B cell (primary cell): ENCODE measurements around the gene LPAR4. TPM values are rescaled to one million over a fixed set of nuclear protein-coding genes. Genes with fewer than 3 reads are reported as not detected.
"Not testable (repeated sequence)": the region's sequence is repeated elsewhere in the genome, so short reads cannot be mapped to it uniquely, and the experiment has no call there.

Experiments
- ATAC-seq: fragments of 200-7000 bp; cut with Tn5 transposase; one replicate; pipeline ENCODE4 v1.10.0; 2021; ENCODE audit warnings: low read depth, mild to moderate bottlenecking, moderate number of reproducible peaks, moderate library complexity
- CTCF ChIA-PET: fragments of 350-600 bp; sonication (Branson Sonifier 250); formaldehyde crosslinking; loops from one replicate; lab custom pipeline; 2021; ENCODE audit warnings: antibody characterized with exemption, inconsistent platforms; lab: Charles Lee
- POLR2A ChIA-PET: fragments of 350-600 bp; sonication (Branson Sonifier 250); formaldehyde crosslinking; loops from one replicate; lab custom pipeline; 2021; ENCODE audit warnings: antibody characterized with exemption; lab: Charles Lee
- DNase-seq: peaks from one replicate; pipeline ENCODE4 v3.0.0; 2013
- H2AFZ ChIP-seq: 2 replicates; pipeline ENCODE4 v1.6.1; 2012; ENCODE audit warnings: mild to moderate bottlenecking, low read depth, low read length; ENCODE audit not compliant: insufficient read depth, poor library complexity, severe bottlenecking
- H3K27ac ChIP-seq, 2 donors: 1 replicate in 1 of 2; 2 replicates in 1 of 2; pipeline ENCODE4 v1.5.1; 2012 to 2013; ENCODE audit warnings: low read length in 2 of 2, mild to moderate bottlenecking in 2 of 2, moderate library complexity in 1 of 2
- H3K27me3 ChIP-seq, 4 experiments: fragments of 200-600 bp in 1 of 4; sonication (generic) in 1 of 4; replicated peaks in 1 of 4; 1 replicate in 2 of 4; 2 replicates in 2 of 4; pipeline versions ENCODE4 v1.6.1 to v1.7.0; 2013 to 2016; ENCODE audit warnings: low read length in 3 of 4, mild to moderate bottlenecking in 2 of 4, mixed read lengths in 1 of 4, moderate library complexity in 1 of 4; ENCODE audit not compliant: insufficient read depth in 4 of 4, control insufficient read depth in 3 of 4; ENCODE audit errors: control extremely low read depth in 1 of 4
- H3K36me3 ChIP-seq, 2 experiments: replicated peaks in 1 of 2; 1 replicate in 1 of 2; 2 replicates in 1 of 2; pipeline versions ENCODE4 v1.6.1 to v1.7.1; 2013; ENCODE audit warnings: low read length in 1 of 2; ENCODE audit not compliant: insufficient read depth in 2 of 2, control insufficient read depth in 1 of 2; ENCODE audit errors: control extremely low read depth in 1 of 2, extremely low read depth in 1 of 2
- H3K4me1 ChIP-seq, 2 donors: fragments of 200-600 bp in 1 of 2; sonication (generic) in 1 of 2; 1 replicate in 1 of 2; 2 replicates in 1 of 2; pipeline versions ENCODE4 v1.5.1 to v1.6.1; 2013 to 2017; ENCODE audit warnings: low read length in 2 of 2; ENCODE audit not compliant: control insufficient read depth in 2 of 2, insufficient read depth in 2 of 2
- H3K4me2 ChIP-seq: replicated peaks from 2 replicates; pipeline ENCODE3; 2012; ENCODE audit warnings: mild to moderate bottlenecking, low read depth, low read length; ENCODE audit not compliant: poor library complexity, severe bottlenecking
- H3K4me3 ChIP-seq, 5 experiments: fragments of 200-600 bp in 1 of 5; sonication (generic) in 1 of 5; 1 replicate in 3 of 5; 2 replicates in 2 of 5; pipeline versions ENCODE4 v1.5.1 to v1.7.0; 2011 to 2016; ENCODE audit warnings: low read length in 4 of 5, mild to moderate bottlenecking in 4 of 5, low read depth in 2 of 5, control low read depth in 1 of 5, moderate library complexity in 1 of 5; ENCODE audit not compliant: insufficient read depth in 1 of 5; ENCODE audit errors: control extremely low read depth in 1 of 5, extremely low read depth in 1 of 5
- H3K79me2 ChIP-seq: fragments of 200-600 bp; sonication (generic); one replicate; pipeline ENCODE4 v1.6.0; 2016; ENCODE audit warnings: low read length; ENCODE audit not compliant: control insufficient read depth, insufficient read depth
- H3K9ac ChIP-seq: fragments of 200-600 bp; sonication (generic); 2 replicates; pipeline ENCODE4 v1.6.1; 2017; ENCODE audit warnings: mild to moderate bottlenecking, low read length, moderate library complexity
- H3K9me3 ChIP-seq, 3 donors: one replicate each; pipeline versions ENCODE4 v1.6.1 to v1.7.1; 2013; ENCODE audit warnings: low read length in 2 of 3; ENCODE audit not compliant: control insufficient read depth in 2 of 3, insufficient read depth in 1 of 3; ENCODE audit errors: control extremely low read depth in 1 of 3
- H4K20me1 ChIP-seq: 2 replicates; pipeline ENCODE4 v1.6.0; 2012; ENCODE audit warnings: mild to moderate bottlenecking, low read length; ENCODE audit not compliant: insufficient read depth, control insufficient read depth, poor library complexity, severe bottlenecking
- H3K27ac Mint-ChIP-seq: one replicate; pipeline ENCODE4 v1.8.0; 2021; ENCODE audit warnings: mixed read lengths
- H3K27me3 Mint-ChIP-seq: one replicate; pipeline ENCODE4 v1.8.0; 2021; ENCODE audit warnings: mixed read lengths
- H3K4me1 Mint-ChIP-seq: one replicate; pipeline ENCODE4 v1.8.0; 2021; ENCODE audit warnings: mixed read lengths
- H3K4me3 Mint-ChIP-seq: one replicate; pipeline ENCODE4 v1.8.0; 2021; ENCODE audit warnings: mixed read lengths
- H3K9me3 Mint-ChIP-seq: one replicate; pipeline ENCODE4 v1.8.0; 2022; ENCODE audit warnings: mixed read lengths; ENCODE audit not compliant: insufficient read depth
- CTCF ChIP-seq: fragments of 200-600 bp; IDR thresholded peaks from one replicate; pipeline ENCODE4 v1.8.0; 2022; ENCODE audit warnings: antibody characterized with exemption, mild to moderate bottlenecking
- EZH2 ChIP-seq: IDR thresholded peaks from 2 replicates; pipeline ENCODE4 v1.6.1; 2012; ENCODE audit warnings: borderline replicate concordance, low read depth, mild to moderate bottlenecking, moderate library complexity, low read length; ENCODE audit not compliant: insufficient read depth, poor library complexity, severe bottlenecking
- WGBS: methylation state at CpG from one replicate; pipeline ENCODE4 v1.1.5; 2013; ENCODE audit warnings: missing lambda C conversion rate; ENCODE audit not compliant: insufficient coverage; 5-methylcytosine and 5-hydroxymethylcytosine counted together
- intact Hi-C: fragments of 100-400 bp; cut with micrococcal nuclease; formaldehyde crosslinking; loops from one replicate; pipeline ENCODE4 v1.10.0; 2022
- polyA plus RNA-seq: library from polyadenylated mRNA; depleted of rRNA; stranded (reverse); fragments of >200 nt; gene quantifications from 2 replicates; pipeline ENCODE4 v1.2.3, GENCODE V29; 2012
- total RNA-seq, 2 donors: library from RNA; stranded (reverse); fragments of 120-200 nt in 1 of 2; gene quantifications; 1 replicate in 1 of 2; 2 replicates in 1 of 2; pipeline versions ENCODE4 v1.2.3 to v1.2.4, GENCODE V29; 2013 to 2022

The LPAR4 gene
- total and polyA plus RNA-seq, 2 donors (not counting 1 experiment from before 2014, with no cell fraction given) = 0.03 TPM; not detected in 1

GRCh38 chrX:78801522-78801921 is 54.0 kb downstream of the LPAR4 start:
- H3K4me1 Mint-ChIP-seq = peaks cover 13% of the 10 kb centered on the region
- CTCF ChIA-PET = no interaction called here
- H2AFZ ChIP-seq = no peak overlapping the region
- H4K20me1 ChIP-seq = no peaks in the 10 kb centered on the region
- no peak overlapping the region for H3K9ac ChIP-seq
- peaks cover 0 to 8% (median 3%) of the 10 kb centered on the region in 3 donors for H3K9me3 ChIP-seq
- ATAC-seq = no peak
- no peak overlapping the region for H3K27ac Mint-ChIP-seq
- no peak overlapping the region for H3K4me3 Mint-ChIP-seq
- H3K9me3 Mint-ChIP-seq = peaks cover 3% of the 10 kb centered on the region
- TF ChIP-seq EZH2 (no peak), CTCF (no peak)
- no peaks in the 10 kb centered on the region for H3K36me3 ChIP-seq
- intact Hi-C loops = no loop called here
- no peak overlapping the region for H3K27ac ChIP-seq
- no peaks in the 10 kb centered on the region for H3K27me3 ChIP-seq
- POLR2A ChIA-PET = no interaction called here
- no CpG with 5 or more reads among the region's 2 CpGs for WGBS
- no peak for DNase-seq
- H3K4me3 ChIP-seq = no peak overlapping the region
- no peaks in the 10 kb centered on the region for H3K79me2 ChIP-seq
- no peak overlapping the region for H3K4me2 ChIP-seq
- no peaks in the 10 kb centered on the region for H3K4me1 ChIP-seq
- no peaks in the 10 kb centered on the region for H3K27me3 Mint-ChIP-seq

- H2AFZ ChIP-seq, H3K27ac ChIP-seq, POLR2A ChIA-PET, DNase-seq, ATAC-seq, H3K36me3 ChIP-seq, H3K9me3 Mint-ChIP-seq, H3K4me1 ChIP-seq, H3K4me3 Mint-ChIP-seq, intact Hi-C loops, H3K27ac Mint-ChIP-seq, H3K79me2 ChIP-seq, H3K9me3 ChIP-seq, CTCF ChIA-PET, H3K27me3 Mint-ChIP-seq, H3K9ac ChIP-seq, H4K20me1 ChIP-seq, H3K4me3 ChIP-seq, H3K27me3 ChIP-seq, H3K4me2 ChIP-seq: not testable (repeated sequence)
- no CpG with 5 or more reads among the region's 3 CpGs for WGBS
- peaks cover 13% of the 10 kb centered on the region for H3K4me1 Mint-ChIP-seq
Measured at GRCh38 chrX:78802526-78802925, 55.0 kb downstream of the LPAR4 start.

Other genes starting within 250 kb of the LPAR4 start
- not detected in 2 replicates for gene RTL3, start 88.4 kb upstream of the LPAR4 start, total RNA-seq
- gene RTL3, start 88.4 kb upstream of the LPAR4 start, polyA plus RNA-seq = not detected in 2 replicates
- 169 and 177 TPM in 2 replicates for gene P2RY10, start 197.7 kb downstream of the LPAR4 start, total RNA-seq
- gene P2RY10, start 197.7 kb downstream of the LPAR4 start, polyA plus RNA-seq = 81.7 and 91.0 TPM in 2 replicates